Loucy (cell line): ENCODE measurements around the gene CYB5D1.
"Not testable (repeated sequence)": the region's sequence is repeated elsewhere in the genome, so short reads cannot be mapped to it uniquely, and the experiment has no call there.

Source experiments
- EZH2phosphoT487 ChIP-seq: fragments of 200-600 bp; IDR thresholded peaks from 2 replicates; pipeline ENCODE4 v1.6.1; 2018; ENCODE audit warnings: antibody characterized with exemption, mild to moderate bottlenecking, moderate library complexity, borderline replicate concordance
- TF ChIP-seq, protein P1 (sequence below): fragments of 200-600 bp; sonication (generic); conservative IDR thresholded peaks from 2 replicates; pipeline ENCODE4 v1.5.1; 2014; ENCODE audit warnings: mild to moderate bottlenecking, antibody characterized with exemption, low read length

DNA sequence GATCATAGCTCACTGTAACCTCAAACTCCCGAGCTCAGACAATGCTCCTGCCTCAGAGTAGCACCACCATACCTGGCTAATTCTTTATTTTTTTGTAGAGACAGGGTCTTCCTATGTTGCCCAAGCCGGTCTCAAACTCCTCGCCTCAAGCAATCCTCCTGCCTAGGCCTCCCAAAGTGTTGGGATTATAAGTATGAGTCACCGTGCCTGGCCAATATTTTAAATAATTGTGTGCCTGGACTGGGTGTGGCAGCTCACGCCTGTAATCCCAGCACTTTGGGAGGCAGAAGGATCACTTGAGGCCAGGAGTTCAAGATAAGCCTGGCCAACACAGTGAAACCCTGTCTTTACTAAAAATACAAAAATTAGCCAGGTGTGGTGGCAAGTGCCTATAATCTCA is 6.6 kb downstream of the CYB5D1 start:
- TF ChIP-seq, protein P1, sequence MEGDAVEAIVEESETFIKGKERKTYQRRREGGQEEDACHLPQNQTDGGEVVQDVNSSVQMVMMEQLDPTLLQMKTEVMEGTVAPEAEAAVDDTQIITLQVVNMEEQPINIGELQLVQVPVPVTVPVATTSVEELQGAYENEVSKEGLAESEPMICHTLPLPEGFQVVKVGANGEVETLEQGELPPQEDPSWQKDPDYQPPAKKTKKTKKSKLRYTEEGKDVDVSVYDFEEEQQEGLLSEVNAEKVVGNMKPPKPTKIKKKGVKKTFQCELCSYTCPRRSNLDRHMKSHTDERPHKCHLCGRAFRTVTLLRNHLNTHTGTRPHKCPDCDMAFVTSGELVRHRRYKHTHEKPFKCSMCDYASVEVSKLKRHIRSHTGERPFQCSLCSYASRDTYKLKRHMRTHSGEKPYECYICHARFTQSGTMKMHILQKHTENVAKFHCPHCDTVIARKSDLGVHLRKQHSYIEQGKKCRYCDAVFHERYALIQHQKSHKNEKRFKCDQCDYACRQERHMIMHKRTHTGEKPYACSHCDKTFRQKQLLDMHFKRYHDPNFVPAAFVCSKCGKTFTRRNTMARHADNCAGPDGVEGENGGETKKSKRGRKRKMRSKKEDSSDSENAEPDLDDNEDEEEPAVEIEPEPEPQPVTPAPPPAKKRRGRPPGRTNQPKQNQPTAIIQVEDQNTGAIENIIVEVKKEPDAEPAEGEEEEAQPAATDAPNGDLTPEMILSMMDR, result not testable (repeated sequence)
- not testable (repeated sequence) for TF ChIP-seq EZH2phosphoT487
